GM12892 (cell line): ENCODE measurements around the gene PFN3.

Experiments used
- POLR2A ChIP-seq: IDR thresholded peaks from 2 replicates; pipeline ENCODE4 v1.6.1; 2011; ENCODE audit warnings: low read depth, low read length, control low read depth
- POLR2AphosphoS5 ChIP-seq: IDR thresholded peaks from 2 replicates; pipeline ENCODE4 v1.6.1; 2011; ENCODE audit warnings: low read depth, low read length, control low read depth
- TAF1 ChIP-seq: IDR thresholded peaks from 2 replicates; pipeline ENCODE4 v1.6.1; 2011; ENCODE audit warnings: low read depth, mild to moderate bottlenecking, control low read depth, low read length, borderline replicate concordance

DNA sequence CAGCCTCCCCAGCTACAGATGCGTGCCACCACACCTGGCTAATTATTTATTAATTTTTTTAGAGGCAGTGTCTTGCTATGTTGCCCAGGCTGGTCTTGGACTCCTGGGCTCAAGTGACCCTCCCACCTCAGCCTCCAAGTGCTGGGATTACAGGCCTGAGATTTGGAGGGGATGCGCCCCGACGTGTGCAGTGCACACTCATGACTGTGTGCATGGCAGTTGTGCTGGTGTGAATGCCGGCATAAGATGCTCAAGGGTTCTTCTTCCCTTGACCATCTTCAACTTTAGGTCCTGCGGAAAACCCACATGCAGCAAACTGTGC lies 19.7 kb downstream of the PFN3 start:
- no peak for TF ChIP-seq TAF1
- TF ChIP-seq POLR2AphosphoS5 = no peak
- TF ChIP-seq POLR2A = no peak
